PC-9 (cell line): Measurements from ENCODE around the gene KIF16B. TPM values are rescaled to one million over a fixed set of nuclear protein-coding genes. Genes with fewer than 3 reads are reported as not detected.
A peak's percentile ranks its signal among the peaks of the same experiment; 100 is the strongest.

ENCODE experiments used
- BruUV-seq: library from RNA; stranded (reverse); fragments of 400-500 nt; replicated peaks from 2 replicates; lab custom pipeline; 2021; lab: Mats Ljungman, UMichigan
- CTCF ChIA-PET: fragments of 300-600 bp; sonication (Branson Sonifier 250); formaldehyde crosslinking; loops from one replicate; lab custom pipeline; 2022; ENCODE audit warnings: antibody characterized with exemption; lab: Charles Lee
- POLR2A ChIA-PET: fragments of 300-600 bp; sonication (Branson Sonifier 250); formaldehyde crosslinking; loops from one replicate; lab custom pipeline; 2022; ENCODE audit warnings: antibody characterized with exemption; ENCODE audit not compliant: unreplicated experiment; lab: Charles Lee
- DNase-seq, 2 experiments: peaks; one replicate each; pipeline versions ENCODE4 v3.0.0 to v3.0.0-alpha.2; 2015 to 2022; ENCODE audit warnings: mixed read lengths in 1 of 2
- H2AFZ ChIP-seq: fragments of 200-600 bp; sonication (generic); 2 replicates; pipeline ENCODE4 v1.8.1; 2017; ENCODE audit warnings: antibody characterized with exemption
- H3F3A ChIP-seq: fragments of 200-600 bp; sonication (generic); 2 replicates; pipeline ENCODE4 v1.8.1; 2017; ENCODE audit warnings: antibody characterized with exemption, mild to moderate bottlenecking, low read depth; ENCODE audit not compliant: insufficient read depth
- H3K27ac ChIP-seq: fragments of 200-600 bp; sonication (generic); 2 replicates; pipeline ENCODE4 v1.6.1; 2016; ENCODE audit warnings: mixed run types
- H3K27me3 ChIP-seq: fragments of 200-600 bp; sonication (generic); 2 replicates; pipeline ENCODE4 v1.6.1; 2016; ENCODE audit warnings: low read depth, mixed run types; ENCODE audit not compliant: insufficient read depth
- H3K36me3 ChIP-seq: fragments of 200-600 bp; sonication (generic); 2 replicates; pipeline ENCODE4 v1.6.1; 2016; ENCODE audit warnings: low read depth, mixed run types
- H3K4me1 ChIP-seq: fragments of 200-600 bp; sonication (generic); replicated peaks from 2 replicates; pipeline ENCODE4 v1.6.1; 2016; ENCODE audit warnings: mixed run types; ENCODE audit not compliant: insufficient read depth
- H3K4me2 ChIP-seq: fragments of 200-600 bp; sonication (generic); 2 replicates; pipeline ENCODE4 v1.6.1; 2017; ENCODE audit warnings: mixed run types
- H3K4me3 ChIP-seq: fragments of 200-600 bp; sonication (generic); 2 replicates; pipeline ENCODE4 v1.6.1; 2016; ENCODE audit warnings: mixed run types
- H3K79me2 ChIP-seq: fragments of 200-600 bp; sonication (generic); 2 replicates; pipeline ENCODE4 v1.6.1; 2017; ENCODE audit warnings: low read depth, mixed run types
- H3K9me2 ChIP-seq: fragments of 200-600 bp; sonication (generic); 2 replicates; pipeline ENCODE4 v1.8.1; 2017; ENCODE audit warnings: mild to moderate bottlenecking; ENCODE audit not compliant: insufficient read depth
- H3K9me3 ChIP-seq: fragments of 200-600 bp; sonication (generic); 2 replicates; pipeline ENCODE4 v1.8.1; 2016; ENCODE audit warnings: low read depth; ENCODE audit not compliant: insufficient read depth
- H4K20me1 ChIP-seq: fragments of 200-600 bp; sonication (generic); 2 replicates; pipeline ENCODE4 v1.8.1; 2017; ENCODE audit not compliant: insufficient read depth
- EZH2 ChIP-seq: fragments of 200-600 bp; sonication (generic); IDR thresholded peaks from 2 replicates; pipeline ENCODE4 v1.8.0; 2017; ENCODE audit warnings: antibody characterized with exemption, low read depth
- intact Hi-C: fragments of 100-400 bp; cut with micrococcal nuclease; formaldehyde crosslinking; loops from one replicate; pipeline ENCODE4 v1.10.0; 2022; ENCODE audit not compliant: unreplicated experiment
- total RNA-seq: library from RNA; stranded (reverse); gene quantifications from 2 replicates; pipeline ENCODE4 v1.2.3, GENCODE V29; 2021
- TF ChIP-seq, protein P1 (sequence below): fragments of 200-600 bp; sonication (generic); conservative IDR thresholded peaks from 2 replicates; pipeline ENCODE4 v1.6.1; 2017; ENCODE audit warnings: mixed run types, antibody characterized with exemption, mild to moderate bottlenecking, moderate library complexity

The KIF16B gene
- total RNA-seq, 1 experiment from 2014 or later = 17.6 TPM

DNA sequence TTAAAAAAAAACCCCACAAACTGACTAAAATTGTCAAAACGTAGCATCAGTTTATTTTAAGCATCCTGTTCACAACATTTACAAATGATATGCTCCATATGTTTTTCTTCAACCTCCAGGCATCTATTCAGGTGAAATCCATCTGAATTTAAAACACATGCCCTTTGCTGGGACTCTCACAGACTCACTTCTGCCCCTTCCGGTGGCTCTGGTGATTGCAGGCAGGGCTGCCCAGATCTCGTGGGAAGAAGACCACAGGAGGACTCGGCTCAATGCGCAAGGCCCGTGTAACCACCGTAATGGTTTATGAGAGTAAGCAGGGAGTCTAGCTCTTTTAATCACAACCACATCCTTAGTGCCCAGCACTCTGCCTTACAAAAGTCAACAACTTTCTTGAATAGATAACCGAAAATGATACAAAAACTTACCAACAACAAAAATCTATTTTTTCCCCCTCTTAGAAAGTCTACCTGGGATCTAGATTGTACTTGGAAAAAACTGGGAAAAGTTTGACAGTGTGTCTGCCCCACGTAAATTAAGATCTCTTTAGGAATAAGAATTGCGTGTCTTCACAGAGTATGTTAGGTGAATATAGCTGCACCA lies 139.1 kb downstream of the KIF16B start:
- POLR2A ChIA-PET = no interaction called here
- peak in 1 of 2 experiments; percentile 28 for DNase-seq
- TF ChIP-seq EZH2 = no peak
- TF ChIP-seq, protein P1, sequence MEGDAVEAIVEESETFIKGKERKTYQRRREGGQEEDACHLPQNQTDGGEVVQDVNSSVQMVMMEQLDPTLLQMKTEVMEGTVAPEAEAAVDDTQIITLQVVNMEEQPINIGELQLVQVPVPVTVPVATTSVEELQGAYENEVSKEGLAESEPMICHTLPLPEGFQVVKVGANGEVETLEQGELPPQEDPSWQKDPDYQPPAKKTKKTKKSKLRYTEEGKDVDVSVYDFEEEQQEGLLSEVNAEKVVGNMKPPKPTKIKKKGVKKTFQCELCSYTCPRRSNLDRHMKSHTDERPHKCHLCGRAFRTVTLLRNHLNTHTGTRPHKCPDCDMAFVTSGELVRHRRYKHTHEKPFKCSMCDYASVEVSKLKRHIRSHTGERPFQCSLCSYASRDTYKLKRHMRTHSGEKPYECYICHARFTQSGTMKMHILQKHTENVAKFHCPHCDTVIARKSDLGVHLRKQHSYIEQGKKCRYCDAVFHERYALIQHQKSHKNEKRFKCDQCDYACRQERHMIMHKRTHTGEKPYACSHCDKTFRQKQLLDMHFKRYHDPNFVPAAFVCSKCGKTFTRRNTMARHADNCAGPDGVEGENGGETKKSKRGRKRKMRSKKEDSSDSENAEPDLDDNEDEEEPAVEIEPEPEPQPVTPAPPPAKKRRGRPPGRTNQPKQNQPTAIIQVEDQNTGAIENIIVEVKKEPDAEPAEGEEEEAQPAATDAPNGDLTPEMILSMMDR = peak; percentile 80
- Histone ChIP-seq H3K9me3 (no peaks in the 10 kb centered on the region), H3K36me3 (no peaks in the 10 kb centered on the region), H4K20me1 (no peaks in the 10 kb centered on the region), H3K4me2 (no peak overlapping the region), H3K9me2 (no peaks in the 10 kb centered on the region), H3K27ac (no peak overlapping the region), H3K79me2 (no peaks in the 10 kb centered on the region), H2AFZ (0 out of 2 replicates have a peak overlapping the region, but pooled peaks have one; percentile 1), H3F3A (no peaks in the 10 kb centered on the region), H3K4me1 (no peaks in the 10 kb centered on the region), H3K27me3 (no peaks in the 10 kb centered on the region), H3K4me3 (no peak overlapping the region)
- BruUV-seq = no TSS peak
- intact Hi-C loops = no loop called here
- CTCF ChIA-PET = interaction anchor here (0.6 kb wide), 1 partner anchor 15 kb away, joined by 4 read pairs; no protein-coding TSS in a partner anchor

DNA sequence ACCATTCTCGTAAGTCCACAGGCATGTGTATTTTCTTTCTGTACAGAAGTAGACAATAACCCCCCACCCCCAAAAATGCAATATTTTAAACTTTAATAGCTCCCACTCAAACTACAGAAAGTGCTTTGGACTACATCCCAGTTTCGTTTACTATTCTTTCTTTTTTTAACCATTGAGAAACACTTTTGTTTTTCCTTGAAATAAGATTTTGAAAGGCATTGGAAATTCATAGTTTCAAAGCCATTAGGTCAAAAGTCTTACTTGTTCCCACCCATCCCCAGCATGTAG lies 140.0 kb downstream of the KIF16B start:
- POLR2A ChIA-PET = no interaction called here

DNA sequence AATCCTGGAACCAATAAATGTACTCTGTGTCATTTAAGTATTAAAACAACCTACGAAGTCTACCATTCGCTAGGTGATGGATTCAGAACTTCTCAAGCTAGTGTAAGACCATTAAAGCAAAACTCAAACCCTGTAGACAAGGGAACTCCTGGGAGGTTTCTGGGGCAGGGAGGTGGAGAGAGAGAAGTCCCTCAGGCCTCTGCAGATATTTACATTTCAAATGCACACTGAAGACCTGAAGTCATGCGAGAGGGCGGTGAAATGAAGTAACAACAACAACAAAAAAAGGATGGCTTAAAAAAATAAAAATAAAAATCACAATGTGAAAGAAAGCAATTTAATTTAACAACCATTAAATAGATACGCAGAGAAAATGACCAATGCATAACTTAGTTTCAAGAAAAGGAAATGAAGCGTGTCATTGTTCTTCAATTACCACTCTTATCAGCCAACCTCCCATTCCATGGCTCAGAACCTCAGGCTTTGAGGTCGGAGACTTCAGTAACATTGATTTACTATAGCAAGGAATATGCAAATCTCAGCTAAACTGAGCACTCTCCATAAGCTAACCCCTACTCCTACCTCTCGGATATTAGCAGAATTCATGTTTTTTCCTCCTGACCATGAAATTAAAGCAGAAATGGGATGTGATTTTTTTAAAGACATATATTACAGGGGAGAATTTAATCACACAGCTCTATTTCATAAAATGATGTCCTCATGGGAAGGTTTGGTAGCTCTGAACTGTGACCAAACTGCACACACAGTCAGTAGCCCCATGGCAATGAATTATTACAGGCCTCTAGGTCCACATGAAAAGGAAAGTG lies 140.6 kb downstream of the KIF16B start:
- intact Hi-C loops = no loop called here
- no peaks in the 10 kb centered on the region for H3K27me3 ChIP-seq
- no peak for TF ChIP-seq EZH2
- TF ChIP-seq, protein P1 = no peak
- H3F3A ChIP-seq = no peaks in the 10 kb centered on the region
- ChIA-PET CTCF (interaction anchor here (0.6 kb wide), 1 partner anchor 56 kb away, joined by 14 read pairs; no protein-coding TSS in a partner anchor), POLR2A (no interaction called here)
- no peak for DNase-seq
- H3K9me3 ChIP-seq = no peaks in the 10 kb centered on the region
- H3K27ac ChIP-seq = no peak overlapping the region
- no peak overlapping the region for H3K4me2 ChIP-seq
- no peaks in the 10 kb centered on the region for H3K36me3 ChIP-seq
- no peaks in the 10 kb centered on the region for H4K20me1 ChIP-seq
- H3K4me3 ChIP-seq = no peak overlapping the region
- H3K4me1 ChIP-seq = no peaks in the 10 kb centered on the region
- H3K9me2 ChIP-seq = no peaks in the 10 kb centered on the region
- H3K79me2 ChIP-seq = no peaks in the 10 kb centered on the region
- no TSS peak for BruUV-seq
- H2AFZ ChIP-seq = no peak overlapping the region

More for the DNA sequence above, 140.0 kb downstream of the KIF16B start:
- H3K27ac ChIP-seq = no peak overlapping the region
- no peaks in the 10 kb centered on the region for H3K9me3 ChIP-seq
- no peak overlapping the region for H3K4me2 ChIP-seq
- H2AFZ ChIP-seq = no peak overlapping the region
- no peak for DNase-seq
- no peaks in the 10 kb centered on the region for H3F3A ChIP-seq
- H3K9me2 ChIP-seq = no peaks in the 10 kb centered on the region
- TF ChIP-seq, protein P1 = no peak
- intact Hi-C loops = no loop called here
- no peak overlapping the region for H3K4me3 ChIP-seq
- no TSS peak for BruUV-seq
- CTCF ChIA-PET = interaction anchor here (0.6 kb wide), 1 partner anchor 56 kb away, joined by 14 read pairs; no protein-coding TSS in a partner anchor
- no peaks in the 10 kb centered on the region for H4K20me1 ChIP-seq
- H3K27me3 ChIP-seq = no peaks in the 10 kb centered on the region
- no peaks in the 10 kb centered on the region for H3K4me1 ChIP-seq
- no peaks in the 10 kb centered on the region for H3K79me2 ChIP-seq
- H3K36me3 ChIP-seq = no peaks in the 10 kb centered on the region
